Activated naive CD4-positive, alpha-beta T cell treated with anti-CD3 and anti-CD28 coated beads, Interleukin-2, amount 50 U/mL, for 72 hours (primary cell): Measurements from ENCODE around the gene GGCT. TPM values are rescaled to one million over a fixed set of nuclear protein-coding genes. Genes with fewer than 3 reads are reported as not detected.
"Not testable (repeated sequence)": the region's sequence is repeated elsewhere in the genome, so short reads cannot be mapped to it uniquely, and the experiment has no call there.

ENCODE experiments used
- ATAC-seq, 2 donors: fragments of 150-1000 bp; cut with Tn5 transposase; 2 replicates each; pipeline ENCODE4 v1.10.0; 2021; ENCODE audit warnings: mild to moderate bottlenecking in 2 of 2, moderate library complexity in 2 of 2
- DNase-seq, 2 donors: peaks; one replicate each; pipeline ENCODE4 v3.0.0; 2021 to 2022; ENCODE audit warnings: low spot score in 2 of 2
- H3K27ac Mint-ChIP-seq, 2 donors: one replicate each; pipeline ENCODE4 v1.8.0; 2022; ENCODE audit warnings: mild to moderate bottlenecking in 2 of 2, mixed read lengths in 2 of 2
- H3K36me3 Mint-ChIP-seq, 2 donors: one replicate each; pipeline ENCODE4 v1.8.0; 2022; ENCODE audit warnings: mixed read lengths in 2 of 2
- H3K9me3 Mint-ChIP-seq, 2 donors: one replicate each; pipeline ENCODE4 v1.8.0; 2022; ENCODE audit warnings: mixed read lengths in 2 of 2
- total RNA-seq, 2 donors: library from RNA; stranded (reverse); gene quantifications; one replicate each; pipeline ENCODE4 v1.2.3, GENCODE V29; 2022

Gene GGCT
- 10 to 100 TPM; 69.3 to 72.9 TPM for total RNA-seq

- peak within 1 kb of the TSS; percentile 88 to 93 for H3K27ac Mint-ChIP-seq
- ATAC-seq = peak; percentile 97 to 98
- peak; percentile 94 to 99 for DNase-seq
- peaks cover 29 to 39% of the 10 kb centered on the region in 2 donors for H3K36me3 Mint-ChIP-seq
- peaks cover 0 to 5% of the 10 kb centered on the region in 2 donors for H3K9me3 Mint-ChIP-seq
Observed at GRCh38 chr7:30504301-30505173, at the start of gene GGCT. GGCT (minus strand) TSS chr7:30504829; CDS start chr7:30504709, 120 bp downstream.

GRCh38 chr7:30553546-30553945 lies 48.9 kb upstream of the GGCT start:
- no peaks in the 10 kb centered on the region for H3K9me3 Mint-ChIP-seq
- no peaks in the 10 kb centered on the region for H3K36me3 Mint-ChIP-seq
- H3K27ac Mint-ChIP-seq = no peak overlapping the region
- no peak for ATAC-seq
- DNase-seq = no peak

GRCh38 chr7:30553141-30553540 lies 48.5 kb upstream of the GGCT start:
- ATAC-seq = no peak
- H3K36me3 Mint-ChIP-seq = no peaks in the 10 kb centered on the region
- H3K9me3 Mint-ChIP-seq = no peaks in the 10 kb centered on the region

GRCh38 chr7:30552330-30552729 lies 47.7 kb upstream of the GGCT start:
- H3K9me3 Mint-ChIP-seq = no peaks in the 10 kb centered on the region
- ATAC-seq (no peak), DNase-seq (no peak)
- H3K36me3 Mint-ChIP-seq = no peaks in the 10 kb centered on the region
- no peak overlapping the region for H3K27ac Mint-ChIP-seq

More at GRCh38 chr7:30553141-30553540, 48.5 kb upstream of the GGCT start:
- no peak for DNase-seq
- no peak overlapping the region for H3K27ac Mint-ChIP-seq

GRCh38 chr7:30549931-30550493 lies 45.4 kb upstream of the GGCT start:
- DNase-seq (no peak), ATAC-seq (no peak)
- Mint-ChIP-seq H3K9me3 (no peaks in the 10 kb centered on the region), H3K36me3 (peaks cover 0 to 1% of the 10 kb centered on the region in 2 donors), H3K27ac (peak overlapping the region; percentile 20 to 58)

GRCh38 chr7:30548845-30549244 lies 44.2 kb upstream of the GGCT start:
- Mint-ChIP-seq H3K36me3 (peaks cover 0 to 4% of the 10 kb centered on the region in 2 donors), H3K27ac (no peak overlapping the region), H3K9me3 (no peaks in the 10 kb centered on the region)
- peak; percentile 44 to 46 for ATAC-seq
- peak in 1 of 2 donors; percentile 46 for DNase-seq

- Mint-ChIP-seq H3K9me3 (no peaks in the 10 kb centered on the region), H3K36me3 (peaks cover 0 to 4% of the 10 kb centered on the region in 2 donors), H3K27ac (no peak overlapping the region)
- ATAC-seq = no peak
- DNase-seq = no peak
Observed at GRCh38 chr7:30546596-30546995, 42.0 kb upstream of the GGCT start.

GRCh38 chr7:30545791-30546555 lies 41.3 kb upstream of the GGCT start:
- Mint-ChIP-seq H3K9me3 (no peaks in the 10 kb centered on the region), H3K36me3 (peaks cover 0 to 4% of the 10 kb centered on the region in 2 donors), H3K27ac (peak overlapping the region in 1 of 2 donors; percentile 38)
- ATAC-seq (no peak), DNase-seq (no peak)

GRCh38 chr7:30543813-30544525 lies 39.3 kb upstream of the GGCT start:
- ATAC-seq (no peak), DNase-seq (no peak)
- Mint-ChIP-seq H3K36me3 (peaks cover 0 to 17% of the 10 kb centered on the region in 2 donors), H3K9me3 (no peaks in the 10 kb centered on the region), H3K27ac (peak overlapping the region in 1 of 2 donors; percentile 3)

- H3K27ac Mint-ChIP-seq, DNase-seq, H3K9me3 Mint-ChIP-seq, ATAC-seq: not testable (repeated sequence)
- peaks cover 0 to 25% of the 10 kb centered on the region in 2 donors for H3K36me3 Mint-ChIP-seq
Observed at GRCh38 chr7:30543115-30543514, 38.5 kb upstream of the GGCT start.

GRCh38 chr7:30533886-30534285 lies 29.3 kb upstream of the GGCT start:
- DNase-seq (no peak), ATAC-seq (no peak)
- Mint-ChIP-seq H3K36me3 (peaks cover 0 to 8% of the 10 kb centered on the region in 2 donors), H3K27ac (no peak overlapping the region), H3K9me3 (no peaks in the 10 kb centered on the region)

GRCh38 chr7:30531286-30531685 lies 26.7 kb upstream of the GGCT start:
- DNase-seq (no peak), ATAC-seq (peak; percentile 90 to 92)
- Mint-ChIP-seq H3K9me3 (no peaks in the 10 kb centered on the region), H3K27ac (no peak overlapping the region), H3K36me3 (no peaks in the 10 kb centered on the region)

GRCh38 chr7:30530373-30530772 lies 25.7 kb upstream of the GGCT start:
- DNase-seq (no peak), ATAC-seq (peak in 1 of 2 donors; percentile 60)
- H3K9me3 Mint-ChIP-seq = no peaks in the 10 kb centered on the region
- no peak overlapping the region for H3K27ac Mint-ChIP-seq
- no peaks in the 10 kb centered on the region for H3K36me3 Mint-ChIP-seq

- Mint-ChIP-seq H3K9me3 (no peaks in the 10 kb centered on the region), H3K27ac (no peak overlapping the region), H3K36me3 (no peaks in the 10 kb centered on the region)
- no peak for ATAC-seq
- no peak for DNase-seq
Observed at GRCh38 chr7:30528779-30529178, 24.1 kb upstream of the GGCT start.

GRCh38 chr7:30527297-30527696 lies 22.7 kb upstream of the GGCT start:
- H3K36me3 Mint-ChIP-seq, H3K27ac Mint-ChIP-seq, H3K9me3 Mint-ChIP-seq, DNase-seq, ATAC-seq: not testable (repeated sequence)

- ATAC-seq (no peak), DNase-seq (no peak)
- Mint-ChIP-seq H3K27ac (no peak overlapping the region), H3K9me3 (no peaks in the 10 kb centered on the region), H3K36me3 (no peaks in the 10 kb centered on the region)
Observed at GRCh38 chr7:30526163-30526562, 21.5 kb upstream of the GGCT start.
